GM19035 (cell line): Measurements from ENCODE around the gene RPL32.
A peak's percentile ranks its signal among the peaks of the same experiment; 100 is the strongest.
"Not testable (repeated sequence)": the region's sequence is repeated elsewhere in the genome, so short reads cannot be mapped to it uniquely, and the experiment has no call there.

ENCODE experiments used
- ATAC-seq: cut with Tn5 transposase; IDR thresholded peaks from one replicate; pipeline ENCODE4 v1.9.1; 2021; ENCODE audit not compliant: unreplicated experiment

The RPL32 gene

DNA sequence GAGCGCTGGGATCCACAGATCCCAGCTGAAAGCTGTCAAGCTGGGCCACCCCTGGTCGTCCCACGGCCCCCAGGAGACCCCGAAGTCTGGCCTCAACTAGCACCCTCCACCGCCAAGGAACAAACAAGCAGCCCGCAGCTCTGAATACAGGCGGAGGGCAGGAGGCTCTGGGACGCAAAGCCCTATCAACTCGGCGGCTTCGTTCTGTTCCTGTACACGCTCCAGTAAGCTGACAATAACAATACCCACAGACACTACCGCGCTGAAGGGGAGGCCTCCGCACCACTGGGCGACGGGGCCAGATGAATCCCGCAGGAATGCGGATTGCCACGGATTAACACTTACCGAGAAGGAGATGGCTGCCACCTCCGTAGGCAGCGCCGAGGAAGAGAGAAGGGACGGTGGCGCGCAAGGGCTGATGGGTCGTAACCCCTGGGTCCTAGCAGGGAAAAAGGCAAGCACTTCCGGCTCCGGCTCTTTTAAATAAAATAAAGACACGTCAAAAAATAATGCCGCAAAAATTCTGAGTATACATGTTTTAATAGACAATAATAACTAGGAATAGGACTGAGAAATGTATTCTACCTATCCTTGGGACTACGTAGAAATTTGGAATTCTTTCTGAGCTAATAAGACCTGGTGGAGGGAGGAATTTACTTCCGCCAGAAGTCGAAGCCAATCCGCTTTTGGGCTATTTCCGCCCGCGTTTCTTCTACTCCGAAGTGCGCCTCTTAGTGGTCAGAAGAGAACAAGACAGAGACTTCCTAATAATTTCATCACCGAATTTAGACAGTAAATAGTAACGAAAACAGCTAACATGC is at the start of gene RPL32:
RPL32 (minus strand) TSS at position 417 of the 821 bp plus-strand sequence. CDS start 1,328 bp downstream, outside the sequence.
- ATAC-seq: peak; percentile 88

DNA sequence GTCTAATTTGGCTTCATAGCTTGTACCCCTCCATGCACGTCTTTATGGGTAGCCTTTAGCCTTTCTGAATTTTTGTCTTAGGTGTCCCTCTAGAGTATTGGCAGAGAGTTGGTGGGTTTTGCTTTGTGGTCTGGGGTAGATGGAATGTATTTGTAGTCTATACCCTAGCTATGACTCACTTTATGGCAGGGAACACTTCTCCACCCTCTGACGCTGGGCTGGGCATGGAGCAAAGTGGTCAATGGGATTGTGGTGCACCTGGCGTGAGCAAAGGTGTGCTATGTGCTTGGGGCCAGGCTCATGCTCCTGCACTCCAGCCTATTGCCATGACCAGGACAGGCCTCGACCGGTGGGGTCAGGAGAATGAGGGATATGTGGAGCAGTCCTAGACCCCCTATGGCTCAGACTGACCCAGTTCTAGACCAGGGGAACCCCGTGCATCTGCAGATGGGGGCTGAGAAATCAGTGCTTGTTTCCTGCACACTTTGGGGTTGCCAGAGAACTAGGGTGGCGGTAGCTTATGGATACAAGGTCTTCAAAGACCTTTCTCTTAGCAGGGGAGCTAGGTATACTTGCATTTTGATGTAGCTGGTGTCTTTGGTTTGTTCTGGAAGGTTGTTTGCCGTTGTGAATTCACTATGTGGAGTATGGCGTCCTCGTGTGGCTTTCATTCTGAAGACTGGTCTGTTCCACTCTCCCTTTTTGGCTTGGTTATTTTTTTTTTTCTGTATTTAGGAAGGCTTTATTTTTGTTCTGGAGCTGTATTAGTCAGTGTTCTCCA is 49.4 kb upstream of the RPL32 start:
- ATAC-seq: no peak

GRCh38 chr3:12886736-12887135 is 45.4 kb upstream of the RPL32 start:
- no peak for ATAC-seq

GRCh38 chr3:12886106-12886679 is 44.8 kb upstream of the RPL32 start:
- ATAC-seq: no peak

DNA sequence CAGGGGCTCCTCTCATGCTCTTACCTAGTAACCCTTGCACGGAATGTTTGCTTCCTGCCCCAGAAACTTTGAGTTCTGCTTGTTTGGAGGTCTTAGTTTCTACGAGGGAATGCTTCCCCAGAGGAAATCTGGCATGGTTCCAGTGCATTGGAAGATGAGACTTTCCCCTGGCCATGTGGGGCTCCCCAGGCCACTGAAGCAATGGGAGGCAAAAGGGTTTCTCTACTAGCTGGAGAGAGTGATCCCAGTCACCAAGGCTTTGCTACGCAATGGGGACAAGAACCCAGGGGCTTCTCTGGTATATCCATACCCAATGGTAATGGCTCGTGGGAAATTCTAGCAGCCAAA is 44.2 kb upstream of the RPL32 start:
- ATAC-seq: no peak

- ATAC-seq: no peak
Observed at GRCh38 chr3:12884790-12885582, 43.6 kb upstream of the RPL32 start.

DNA sequence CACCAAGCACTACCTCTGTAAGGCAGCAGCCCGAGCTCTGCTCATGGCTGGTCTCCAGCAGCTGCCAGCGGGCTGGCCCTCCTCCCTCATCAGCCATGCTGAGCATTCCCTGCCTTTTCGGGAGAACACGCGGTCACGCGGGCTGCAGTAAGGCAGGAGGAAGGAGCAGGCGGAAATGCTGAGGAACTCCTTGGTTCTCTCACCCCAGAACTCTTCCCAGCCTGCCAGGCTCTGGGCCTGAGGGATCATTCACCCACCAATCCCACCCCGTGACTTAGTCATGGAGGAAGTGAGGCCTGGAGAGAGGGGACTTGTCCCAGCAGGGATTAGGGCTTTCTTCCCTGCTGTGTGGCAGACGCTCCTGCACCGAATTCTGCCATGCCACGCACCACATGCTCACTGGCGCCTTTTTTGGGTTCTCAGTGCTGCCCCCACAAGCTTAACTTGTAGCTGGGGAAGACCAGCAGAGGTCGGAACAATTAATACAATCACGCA is 42.9 kb upstream of the RPL32 start:
- ATAC-seq: no peak

- no peak for ATAC-seq
Observed at GRCh38 chr3:12882336-12883310, 41.3 kb upstream of the RPL32 start.

GRCh38 chr3:12881858-12882257 is 40.5 kb upstream of the RPL32 start:
- ATAC-seq: peak; percentile 48

- no peak for ATAC-seq
Observed at GRCh38 chr3:12879191-12879815, 37.9 kb upstream of the RPL32 start.

GRCh38 chr3:12878758-12879157 is 37.4 kb upstream of the RPL32 start:
- ATAC-seq: not testable (repeated sequence)

- ATAC-seq: no peak
Observed at GRCh38 chr3:12878141-12878574, 36.8 kb upstream of the RPL32 start.

DNA sequence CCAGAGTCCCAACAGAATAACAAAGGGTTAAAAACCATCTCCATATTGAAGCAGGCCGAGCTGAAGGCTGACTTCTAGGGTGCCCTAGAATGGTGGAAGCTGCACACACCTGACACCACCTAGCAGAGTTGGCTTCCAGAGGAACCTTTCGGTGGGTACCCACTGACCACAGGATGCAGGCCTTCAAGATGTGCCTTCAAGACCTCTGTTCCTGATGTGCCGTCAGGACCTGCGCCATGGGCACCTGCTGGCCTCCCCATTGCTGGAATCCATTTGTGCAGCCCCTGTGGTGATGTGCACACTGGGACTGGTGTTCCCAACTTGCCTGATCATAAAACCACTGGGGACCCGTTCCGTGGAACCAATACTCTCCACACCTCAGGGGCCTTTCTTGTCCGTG is 35.7 kb upstream of the RPL32 start:
- no peak for ATAC-seq

DNA sequence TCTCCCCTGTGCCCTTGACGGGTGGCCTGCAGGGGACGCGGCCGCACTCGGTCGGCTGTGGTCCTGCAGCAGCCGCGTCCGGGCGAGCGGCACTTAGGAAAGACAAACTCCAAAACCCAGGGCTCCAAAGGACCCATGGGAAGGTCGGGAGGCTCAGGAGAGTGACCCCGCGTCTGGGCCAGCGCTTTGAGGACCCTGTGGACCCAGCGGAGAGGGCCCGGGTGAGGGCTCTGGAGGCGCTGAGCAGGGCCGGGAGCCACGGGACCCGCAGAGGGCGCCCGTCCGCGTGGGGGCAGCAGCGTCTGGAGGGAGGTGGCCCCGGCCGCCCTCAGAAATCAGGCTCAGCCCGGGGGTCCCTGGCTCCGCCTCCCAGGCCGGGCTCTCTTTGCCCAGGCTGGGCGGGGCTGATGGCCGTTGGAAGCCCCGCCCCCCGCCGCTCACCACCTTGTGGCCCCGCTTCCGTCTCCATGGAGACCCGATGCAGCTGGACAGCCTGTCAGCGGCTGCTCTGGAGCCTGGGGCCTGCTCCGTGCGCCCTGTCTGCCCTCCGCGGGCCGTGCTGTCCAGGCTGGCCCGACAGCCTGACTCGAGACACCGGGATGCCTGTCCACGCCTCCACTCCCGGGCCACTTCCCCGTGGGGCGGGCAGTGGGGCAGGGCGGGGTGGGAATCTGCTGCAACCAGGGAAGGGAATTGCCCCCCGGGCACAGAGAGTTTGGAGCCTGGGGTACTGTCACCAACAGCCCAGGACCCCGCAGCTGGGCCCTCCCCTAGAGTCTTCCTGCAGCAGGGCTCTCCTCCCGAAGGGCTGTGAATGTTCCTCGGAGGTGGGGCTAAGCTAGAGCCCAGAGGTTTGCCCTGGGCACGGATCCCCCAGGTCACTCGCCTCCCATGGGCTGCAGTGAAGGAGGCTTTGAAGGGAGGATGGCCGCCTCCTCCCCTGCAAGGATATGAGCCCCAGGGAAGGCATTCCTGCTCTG is 34.8 kb upstream of the RPL32 start:
- no peak for ATAC-seq

DNA sequence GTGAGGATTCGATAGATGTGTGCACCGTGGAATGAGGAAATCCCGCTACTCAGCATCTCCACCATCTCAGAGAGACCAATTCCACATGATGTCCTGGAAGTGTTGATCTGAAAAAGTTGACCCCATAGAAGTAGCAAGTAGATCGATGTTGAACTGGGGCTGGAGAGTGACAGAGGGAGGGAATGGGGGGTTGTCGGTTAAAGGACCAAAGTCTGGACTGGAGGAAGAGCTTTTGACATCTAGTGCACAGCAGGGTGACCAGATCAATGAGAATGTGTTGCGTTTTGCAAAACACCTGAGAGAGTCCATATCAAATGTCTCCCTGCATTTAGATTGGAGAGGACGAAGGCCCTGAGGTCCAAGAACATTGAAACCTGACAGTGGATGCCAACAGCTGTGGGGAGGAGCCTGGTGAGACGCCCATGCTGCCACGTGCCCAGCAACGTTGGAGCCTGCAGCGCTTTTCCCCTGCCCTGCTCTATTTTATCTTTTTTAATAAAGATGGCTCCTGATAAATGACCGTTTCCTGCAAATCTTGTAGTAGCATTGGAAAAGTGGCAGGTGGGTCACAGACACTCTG is 30.1 kb upstream of the RPL32 start:
- no peak for ATAC-seq

GRCh38 chr3:12870942-12871341 is 29.6 kb upstream of the RPL32 start:
- ATAC-seq: no peak

DNA sequence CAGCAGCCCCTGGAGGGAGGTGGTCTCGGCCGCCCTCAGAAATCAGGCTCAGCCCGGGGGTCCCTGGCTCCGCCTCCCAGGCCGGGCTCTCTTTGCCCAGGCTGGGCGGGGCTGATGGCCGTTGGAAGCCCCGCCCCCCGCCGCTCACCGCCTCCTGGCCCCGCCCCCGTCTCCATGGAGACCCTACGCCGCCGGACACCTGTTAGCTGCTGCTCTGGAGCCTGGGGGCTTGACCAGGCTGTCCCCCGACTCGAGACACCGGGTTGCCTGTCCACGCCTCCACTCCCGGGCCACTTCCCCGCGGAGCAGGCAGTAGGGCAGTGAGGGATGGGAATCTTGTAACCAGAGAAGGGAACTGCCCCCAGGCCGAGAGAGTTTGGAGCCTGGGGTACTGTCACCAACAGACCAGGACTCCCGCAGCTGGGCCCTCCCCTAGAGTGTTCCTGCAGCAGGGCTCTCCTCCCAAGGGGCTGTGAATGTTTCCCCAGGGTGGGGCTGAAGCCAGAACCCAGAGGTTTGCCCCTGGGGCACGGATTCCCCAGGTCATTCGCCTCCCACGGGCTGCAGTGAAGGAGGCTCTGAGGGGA is 27.8 kb upstream of the RPL32 start:
- no peak for ATAC-seq
